ENCODE data around the gene TRAPPC12.

The TRAPPC12 gene

GRCh38 chr2:3341336-3341735 is 38.2 kb upstream of the TRAPPC12 start:
- H3K36me3 ChIP-seq (ENCODE audit: low read length) = no peaks in the 10 kb centered on the region
- H3K4me2 ChIP-seq (ENCODE audit: low read depth, low read length, poor library complexity, severe bottlenecking) = no peak overlapping the region
- H3K4me3 ChIP-seq (ENCODE audit: insufficient read depth, low read length, poor library complexity, severe bottlenecking) = no peak overlapping the region
- H3F3A ChIP-seq (ENCODE audit: insufficient read depth) = no peaks in the 10 kb centered on the region
- H4K20me1 ChIP-seq (ENCODE audit: low read depth, low read length) = 0 out of 2 replicates have a peak, but pooled peaks cover 4% of the 10 kb centered on the region
- no peak overlapping the region for H2AFZ ChIP-seq (ENCODE audit: low read depth, low read length, severe bottlenecking)
- no peaks in the 10 kb centered on the region for H3K9me2 ChIP-seq (replicated peaks; ENCODE audit: insufficient read depth, low read length)
- H3K79me2 ChIP-seq (ENCODE audit: insufficient read depth, low read length) = no peaks in the 10 kb centered on the region; the same call in 1 of the 2 replicates
- no peak overlapping the region for H3K9ac ChIP-seq (ENCODE audit: low read length)
- no peaks in the 10 kb centered on the region for H3K27me3 ChIP-seq (ENCODE audit: low read length)
- TF ChIP-seq CTCF (IDR thresholded peaks at IDR 0.05; ENCODE audit: insufficient read depth, low read length, poor library complexity, severe bottlenecking) (no peak), EZH2phosphoT487 (conservative IDR thresholded peaks at IDR 0.05; ENCODE audit: low read length) (no peak)
- H3K27ac ChIP-seq (ENCODE audit: low read depth, low read length) = no peak overlapping the region
- no peaks in the 10 kb centered on the region for H3K9me3 ChIP-seq (ENCODE audit: insufficient read depth, low read length)

- no peaks in the 10 kb centered on the region for H3F3A ChIP-seq (ENCODE audit: insufficient read depth)
- H3K36me3 ChIP-seq (ENCODE audit: low read length) = no peaks in the 10 kb centered on the region
- no peak for TF ChIP-seq CTCF (IDR thresholded peaks at IDR 0.05; ENCODE audit: insufficient read depth, low read length, poor library complexity, severe bottlenecking)
- no peak for TF ChIP-seq EZH2phosphoT487 (conservative IDR thresholded peaks at IDR 0.05; ENCODE audit: low read length)
- no peaks in the 10 kb centered on the region for H3K9me3 ChIP-seq (ENCODE audit: insufficient read depth, low read length)
- H3K27me3 ChIP-seq (ENCODE audit: low read length) = no peaks in the 10 kb centered on the region
- no peak overlapping the region for H2AFZ ChIP-seq (ENCODE audit: low read depth, low read length, severe bottlenecking)
- H3K79me2 ChIP-seq (ENCODE audit: insufficient read depth, low read length) = no peaks in the 10 kb centered on the region; the same call in 1 of the 2 replicates
- no peak overlapping the region for H3K4me2 ChIP-seq (ENCODE audit: low read depth, low read length, poor library complexity, severe bottlenecking)
- H3K9ac ChIP-seq (ENCODE audit: low read length) = no peak overlapping the region
- 0 out of 2 replicates have a peak, but pooled peaks cover 4% of the 10 kb centered on the region for H4K20me1 ChIP-seq (ENCODE audit: low read depth, low read length)
- no peak overlapping the region for H3K4me3 ChIP-seq (ENCODE audit: insufficient read depth, low read length, poor library complexity, severe bottlenecking)
- H3K9me2 ChIP-seq (replicated peaks; ENCODE audit: insufficient read depth, low read length) = no peaks in the 10 kb centered on the region
- no peak overlapping the region for H3K27ac ChIP-seq (ENCODE audit: low read depth, low read length)
These were observed 37.2 kb upstream of the TRAPPC12 start for GRCh38 chr2:3342324-3342723.

- no peaks in the 10 kb centered on the region for H3K9me2 ChIP-seq (replicated peaks; ENCODE audit: insufficient read depth, low read length)
- H4K20me1 ChIP-seq (ENCODE audit: low read depth, low read length) = 0 out of 2 replicates have a peak, but pooled peaks cover 4% of the 10 kb centered on the region
- H3K36me3 ChIP-seq (ENCODE audit: low read length) = no peaks in the 10 kb centered on the region
- no peak overlapping the region for H3K4me3 ChIP-seq (ENCODE audit: insufficient read depth, low read length, poor library complexity, severe bottlenecking)
- H3K27ac ChIP-seq (ENCODE audit: low read depth, low read length) = no peak overlapping the region
- no peaks in the 10 kb centered on the region for H3K27me3 ChIP-seq (ENCODE audit: low read length)
- no peaks in the 10 kb centered on the region; the same call in 1 of the 2 replicates for H3K79me2 ChIP-seq (ENCODE audit: insufficient read depth, low read length)
- no peaks in the 10 kb centered on the region for H3K9me3 ChIP-seq (ENCODE audit: insufficient read depth, low read length)
- H3K4me2 ChIP-seq (ENCODE audit: low read depth, low read length, poor library complexity, severe bottlenecking) = no peak overlapping the region
- no peaks in the 10 kb centered on the region for H3F3A ChIP-seq (ENCODE audit: insufficient read depth)
- H2AFZ ChIP-seq (ENCODE audit: low read depth, low read length, severe bottlenecking) = no peak overlapping the region
- no peak for TF ChIP-seq CTCF (IDR thresholded peaks at IDR 0.05; ENCODE audit: insufficient read depth, low read length, poor library complexity, severe bottlenecking)
- TF ChIP-seq EZH2phosphoT487 (conservative IDR thresholded peaks at IDR 0.05; ENCODE audit: low read length) = no peak
- H3K9ac ChIP-seq (ENCODE audit: low read length) = no peak overlapping the region
These were observed 36.5 kb upstream of the TRAPPC12 start for GRCh38 chr2:3343012-3343411.

Measured in SU-DHL-6 (cell line).